ENCODE measurements around the gene RGS8.

The RGS8 gene

GRCh38 chr1:182679684-182680083 lies 4.7 kb downstream of the RGS8 start:
- ChIA-PET POLR2A (no interaction called here), CTCF (interaction anchor here (0.8 to 2.6 kb wide), 2 partner anchors 9 to 10 kb away, joined by 3 to 9 read pairs; no protein-coding TSS in a partner anchor)
- DNase-seq (ENCODE audit: extremely low spot score): no peak
- TF ChIP-seq, protein P1, sequence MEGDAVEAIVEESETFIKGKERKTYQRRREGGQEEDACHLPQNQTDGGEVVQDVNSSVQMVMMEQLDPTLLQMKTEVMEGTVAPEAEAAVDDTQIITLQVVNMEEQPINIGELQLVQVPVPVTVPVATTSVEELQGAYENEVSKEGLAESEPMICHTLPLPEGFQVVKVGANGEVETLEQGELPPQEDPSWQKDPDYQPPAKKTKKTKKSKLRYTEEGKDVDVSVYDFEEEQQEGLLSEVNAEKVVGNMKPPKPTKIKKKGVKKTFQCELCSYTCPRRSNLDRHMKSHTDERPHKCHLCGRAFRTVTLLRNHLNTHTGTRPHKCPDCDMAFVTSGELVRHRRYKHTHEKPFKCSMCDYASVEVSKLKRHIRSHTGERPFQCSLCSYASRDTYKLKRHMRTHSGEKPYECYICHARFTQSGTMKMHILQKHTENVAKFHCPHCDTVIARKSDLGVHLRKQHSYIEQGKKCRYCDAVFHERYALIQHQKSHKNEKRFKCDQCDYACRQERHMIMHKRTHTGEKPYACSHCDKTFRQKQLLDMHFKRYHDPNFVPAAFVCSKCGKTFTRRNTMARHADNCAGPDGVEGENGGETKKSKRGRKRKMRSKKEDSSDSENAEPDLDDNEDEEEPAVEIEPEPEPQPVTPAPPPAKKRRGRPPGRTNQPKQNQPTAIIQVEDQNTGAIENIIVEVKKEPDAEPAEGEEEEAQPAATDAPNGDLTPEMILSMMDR (IDR thresholded peaks at IDR 0.05; ENCODE audit: control extremely low read depth, extremely low read depth, low read depth, missing control alignments): no peak

- CTCF ChIA-PET: interaction anchor here (0.8 to 2.7 kb wide), 11 partner anchors 9 to 107 kb away, joined by 3 to 15 read pairs (median 5); no protein-coding TSS in a partner anchor
Observed at GRCh38 chr1:182677397-182678098, 6.8 kb downstream of the RGS8 start.

GRCh38 chr1:182676274-182676673 lies 8.1 kb downstream of the RGS8 start:
- POLR2A ChIA-PET: no interaction called here

More at GRCh38 chr1:182677397-182678098, 6.8 kb downstream of the RGS8 start:
- peak; percentile 68 for DNase-seq (ENCODE audit: extremely low spot score)
- POLR2A ChIA-PET: interaction anchor here (0.8 kb wide), 1 partner anchor 74 kb away, joined by 3 read pairs; no protein-coding TSS in a partner anchor
- TF ChIP-seq, protein P1 (IDR thresholded peaks at IDR 0.05; ENCODE audit: control extremely low read depth, extremely low read depth, low read depth, missing control alignments): no peak

GRCh38 chr1:182674346-182675246 lies 9.8 kb downstream of the RGS8 start:
- no peak for DNase-seq (ENCODE audit: extremely low spot score)
- POLR2A ChIA-PET: no interaction called here
- TF ChIP-seq, protein P1 (IDR thresholded peaks at IDR 0.05; ENCODE audit: control extremely low read depth, extremely low read depth, low read depth, missing control alignments): no peak
- CTCF ChIA-PET: interaction anchor here (1.0 to 2.8 kb wide), 6 partner anchors 8 to 108 kb away, joined by 3 to 22 read pairs (median 6); partner anchors contain the start of gene RGS8

More at GRCh38 chr1:182676274-182676673, 8.1 kb downstream of the RGS8 start:
- TF ChIP-seq, protein P1 (IDR thresholded peaks at IDR 0.05; ENCODE audit: control extremely low read depth, extremely low read depth, low read depth, missing control alignments): no peak
- CTCF ChIA-PET: interaction anchor here (0.8 to 2.7 kb wide), 8 partner anchors 10 to 108 kb away, joined by 3 to 15 read pairs (median 6); no protein-coding TSS in a partner anchor
- DNase-seq (ENCODE audit: extremely low spot score): no peak

DNA sequence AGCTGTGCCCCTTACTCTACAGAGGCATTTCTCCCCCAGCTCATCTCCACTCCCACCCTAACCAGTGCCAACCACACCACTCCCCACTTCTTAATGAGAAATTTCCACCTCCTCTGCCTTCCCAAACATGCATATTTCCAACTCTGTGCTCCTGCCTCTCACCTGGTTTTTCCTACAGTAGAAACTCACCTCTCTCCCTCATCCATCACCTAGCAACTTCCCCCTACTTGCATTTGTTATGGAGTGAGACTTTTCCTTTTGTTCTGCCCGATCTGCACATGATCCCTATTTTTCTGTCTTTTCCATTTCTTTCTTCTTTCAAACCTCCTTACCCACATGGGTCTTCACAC lies 11.9 kb downstream of the RGS8 start:
- ChIA-PET POLR2A (no interaction called here), CTCF (interaction anchor here (0.9 to 1.5 kb wide), 4 partner anchors 9 to 529 kb away, joined by 3 read pairs; no protein-coding TSS in a partner anchor)
- TF ChIP-seq, protein P1 (IDR thresholded peaks at IDR 0.05; ENCODE audit: control extremely low read depth, extremely low read depth, low read depth, missing control alignments): no peak
- no peak for DNase-seq (ENCODE audit: extremely low spot score)

Data from GM10248 (cell line).